ENCODE measurements around the gene TVP23C. TPM values are rescaled to one million over a fixed set of nuclear protein-coding genes. Genes with fewer than 3 reads are reported as not detected.
"Not testable (repeated sequence)": the region's sequence is repeated elsewhere in the genome, so short reads cannot be mapped to it uniquely, and the experiment has no call there.

TVP23C gene
- total RNA-seq, 1 donor from 2014 or later, result 4.8 TPM

GRCh38 chr17:15573870-15574269 lies 10.6 kb upstream of the TVP23C start:
- peak; percentile 14 for TF ChIP-seq CTCF (IDR thresholded peaks at IDR 0.05; ENCODE audit: borderline replicate concordance)
- H3K27me3 ChIP-seq (ENCODE audit: low read depth); H3K36me3 ChIP-seq; H3K4me3 ChIP-seq; H3K4me1 ChIP-seq; H3K27ac ChIP-seq (replicated peaks); H3K9me3 ChIP-seq (replicated peaks); DNase-seq; intact Hi-C loops (cut with micrococcal nuclease): not testable (repeated sequence)

- DNase-seq; H3K9me3 ChIP-seq (replicated peaks); H3K36me3 ChIP-seq; intact Hi-C loops (cut with micrococcal nuclease); H3K4me1 ChIP-seq; H3K27me3 ChIP-seq (ENCODE audit: low read depth): not testable (repeated sequence)
- peak overlapping the region; percentile 84 for H3K4me3 ChIP-seq
- peak overlapping the region; percentile 76 for H3K27ac ChIP-seq (replicated peaks)
These were observed 489 bp downstream of the TVP23C start for GRCh38 chr17:15562613-15563374.

GRCh38 chr17:15561439-15561838 lies 1.8 kb downstream of the TVP23C start:
- H3K9me3 ChIP-seq (replicated peaks); DNase-seq; H3K27ac ChIP-seq (replicated peaks); H3K4me1 ChIP-seq; intact Hi-C loops (cut with micrococcal nuclease); H3K27me3 ChIP-seq (ENCODE audit: low read depth); H3K36me3 ChIP-seq; H3K4me3 ChIP-seq: not testable (repeated sequence)

- H3K27ac ChIP-seq (replicated peaks); H3K4me1 ChIP-seq; H3K9me3 ChIP-seq (replicated peaks); intact Hi-C loops (cut with micrococcal nuclease); DNase-seq; H3K27me3 ChIP-seq (ENCODE audit: low read depth); H3K4me3 ChIP-seq; H3K36me3 ChIP-seq: not testable (repeated sequence)
These were observed 4.7 kb downstream of the TVP23C start for GRCh38 chr17:15558403-15559105.

- H3K27ac ChIP-seq (replicated peaks); H3K4me3 ChIP-seq; H3K9me3 ChIP-seq (replicated peaks); DNase-seq; H3K36me3 ChIP-seq; intact Hi-C loops (cut with micrococcal nuclease); H3K27me3 ChIP-seq (ENCODE audit: low read depth); H3K4me1 ChIP-seq: not testable (repeated sequence)
These were observed 5.9 kb downstream of the TVP23C start for GRCh38 chr17:15557334-15557832.

GRCh38 chr17:15552932-15553331 lies 10.4 kb downstream of the TVP23C start:
- H3K27ac ChIP-seq (replicated peaks); DNase-seq; intact Hi-C loops (cut with micrococcal nuclease); H3K9me3 ChIP-seq (replicated peaks); H3K4me1 ChIP-seq; H3K36me3 ChIP-seq; H3K4me3 ChIP-seq; H3K27me3 ChIP-seq (ENCODE audit: low read depth): not testable (repeated sequence)
- TF ChIP-seq CTCF (IDR thresholded peaks at IDR 0.05; ENCODE audit: borderline replicate concordance), result peak; percentile 13

- H3K27ac ChIP-seq (replicated peaks); intact Hi-C loops (cut with micrococcal nuclease); H3K4me3 ChIP-seq; DNase-seq; H3K4me1 ChIP-seq; H3K9me3 ChIP-seq (replicated peaks); H3K27me3 ChIP-seq (ENCODE audit: low read depth): not testable (repeated sequence)
- peaks cover 16% of the 10 kb centered on the region for H3K36me3 ChIP-seq
These were observed 13.7 kb downstream of the TVP23C start for GRCh38 chr17:15549552-15549951.

- not testable (repeated sequence) for H3K4me3 ChIP-seq
These were observed 16.7 kb downstream of the TVP23C start for GRCh38 chr17:15546604-15547003.

GRCh38 chr17:15540371-15541219 lies 22.7 kb downstream of the TVP23C start:
- not testable (repeated sequence) for DNase-seq; H3K27ac ChIP-seq (replicated peaks)
- peaks cover 30% of the 10 kb centered on the region for H3K36me3 ChIP-seq

More at GRCh38 chr17:15546604-15547003, 16.7 kb downstream of the TVP23C start:
- intact Hi-C loops (cut with micrococcal nuclease); H3K9me3 ChIP-seq (replicated peaks); H3K27me3 ChIP-seq (ENCODE audit: low read depth); H3K27ac ChIP-seq (replicated peaks); DNase-seq; H3K4me1 ChIP-seq: not testable (repeated sequence)
- peaks cover 26% of the 10 kb centered on the region for H3K36me3 ChIP-seq

GRCh38 chr17:15533122-15533521 lies 30.2 kb downstream of the TVP23C start:
- H3K9me3 ChIP-seq (replicated peaks); H3K4me1 ChIP-seq; DNase-seq; H3K27ac ChIP-seq (replicated peaks); H3K36me3 ChIP-seq; H3K4me3 ChIP-seq; H3K27me3 ChIP-seq (ENCODE audit: low read depth); intact Hi-C loops (cut with micrococcal nuclease): not testable (repeated sequence)

More at GRCh38 chr17:15540371-15541219, 22.7 kb downstream of the TVP23C start:
- H3K4me1 ChIP-seq; H3K4me3 ChIP-seq; H3K9me3 ChIP-seq (replicated peaks); intact Hi-C loops (cut with micrococcal nuclease); H3K27me3 ChIP-seq (ENCODE audit: low read depth): not testable (repeated sequence)

Measured in left ventricle myocardium inferior (tissue), 1 donor.